ENCODE results near the gene XPNPEP1. TPM values are rescaled to one million over a fixed set of nuclear protein-coding genes. Genes with fewer than 3 reads are reported as not detected.

The XPNPEP1 gene
- total RNA-seq, 2 experiments from 2014 or later = 66.4 to 66.6 TPM

- no peaks in the 10 kb centered on the region for H3K9me3 Mint-ChIP-seq
- POLR2A ChIA-PET = no interaction called here
- no peaks in the 10 kb centered on the region for H3K36me3 Mint-ChIP-seq
- H3K4me1 Mint-ChIP-seq (ENCODE audit: low read depth) = peaks cover 3% of the 10 kb centered on the region
- H3K4me3 Mint-ChIP-seq = no peak overlapping the region
- no peak for DNase-seq
- CTCF ChIA-PET = interaction anchor here (1.4 kb wide), 1 partner anchor 11 kb away, joined by 6 read pairs; no protein-coding TSS in a partner anchor
- no peak overlapping the region for H3K27ac Mint-ChIP-seq
- intact Hi-C loops (cut with micrococcal nuclease) = no loop called here
- H3K27me3 Mint-ChIP-seq = no peaks in the 10 kb centered on the region
These were observed 22.3 kb upstream of the XPNPEP1 start for GRCh38 chr10:109945473-109946177.

- H3K4me1 Mint-ChIP-seq (ENCODE audit: low read depth) = peaks cover 4% of the 10 kb centered on the region
- H3K27ac Mint-ChIP-seq = no peak overlapping the region
- H3K9me3 Mint-ChIP-seq = no peaks in the 10 kb centered on the region
- H3K4me3 Mint-ChIP-seq = no peak overlapping the region
- ChIA-PET CTCF (no interaction called here), POLR2A (no interaction called here)
- no peaks in the 10 kb centered on the region for H3K36me3 Mint-ChIP-seq
- H3K27me3 Mint-ChIP-seq = no peaks in the 10 kb centered on the region
- no peak for DNase-seq
- intact Hi-C loops (cut with micrococcal nuclease) = no loop called here
These were observed 21.3 kb upstream of the XPNPEP1 start for GRCh38 chr10:109944613-109945012.

- peaks cover 32% of the 10 kb centered on the region for H3K4me1 Mint-ChIP-seq (ENCODE audit: low read depth)
- DNase-seq = no peak
- H3K36me3 Mint-ChIP-seq = no peaks in the 10 kb centered on the region
- H3K4me3 Mint-ChIP-seq = no peak overlapping the region
- intact Hi-C loops (cut with micrococcal nuclease) = no loop called here
- no peak overlapping the region for H3K27ac Mint-ChIP-seq
- no peaks in the 10 kb centered on the region for H3K27me3 Mint-ChIP-seq
- POLR2A ChIA-PET = no interaction called here
- no peaks in the 10 kb centered on the region for H3K9me3 Mint-ChIP-seq
- CTCF ChIA-PET = no interaction called here
These were observed 18.0 kb upstream of the XPNPEP1 start for GRCh38 chr10:109941236-109941862.

- Mint-ChIP-seq H3K27me3 (no peaks in the 10 kb centered on the region), H3K9me3 (no peaks in the 10 kb centered on the region), H3K4me3 (no peak overlapping the region), H3K36me3 (no peaks in the 10 kb centered on the region), H3K4me1 (ENCODE audit: low read depth) (peaks cover 36% of the 10 kb centered on the region), H3K27ac (no peak overlapping the region)
- intact Hi-C loops (cut with micrococcal nuclease) = no loop called here
- DNase-seq = no peak
- ChIA-PET POLR2A (no interaction called here), CTCF (interaction anchor here (1.7 kb wide), 1 partner anchor 19 kb away, joined by 4 read pairs; no protein-coding TSS in a partner anchor)
These were observed 17.2 kb upstream of the XPNPEP1 start for GRCh38 chr10:109940553-109940952.

GRCh38 chr10:109940117-109940516 is 16.8 kb upstream of the XPNPEP1 start:
- H3K27ac Mint-ChIP-seq = no peak overlapping the region
- intact Hi-C loops (cut with micrococcal nuclease) = no loop called here
- POLR2A ChIA-PET = interaction anchor here (1.1 kb wide), 1 partner anchor 17 kb away, joined by 3 read pairs; the partner anchor contains the start of gene XPNPEP1

GRCh38 chr10:109939315-109939961 is 16.1 kb upstream of the XPNPEP1 start:
- no peak for DNase-seq
- peaks cover 47% of the 10 kb centered on the region for H3K4me1 Mint-ChIP-seq (ENCODE audit: low read depth)
- intact Hi-C loops (cut with micrococcal nuclease) = loop anchor here (10.0 kb wide), 1 partner anchor 1495 kb away; no protein-coding TSS in a partner anchor
- H3K27me3 Mint-ChIP-seq = no peaks in the 10 kb centered on the region
- H3K36me3 Mint-ChIP-seq = no peaks in the 10 kb centered on the region
- H3K9me3 Mint-ChIP-seq = no peaks in the 10 kb centered on the region
- peak overlapping the region; percentile 36 for H3K27ac Mint-ChIP-seq
- no peak overlapping the region for H3K4me3 Mint-ChIP-seq
- ChIA-PET POLR2A (interaction anchor here (1.1 kb wide), 1 partner anchor 16 kb away, joined by 3 read pairs; the partner anchor contains the start of gene XPNPEP1), CTCF (interaction anchor here (0.7 to 1.7 kb wide), 4 partner anchors 17 to 87 kb away, joined by 3 to 4 read pairs (median 3); no protein-coding TSS in a partner anchor)

More at GRCh38 chr10:109940117-109940516, 16.8 kb upstream of the XPNPEP1 start:
- Mint-ChIP-seq H3K9me3 (no peaks in the 10 kb centered on the region), H3K4me1 (ENCODE audit: low read depth) (peaks cover 40% of the 10 kb centered on the region), H3K27me3 (no peaks in the 10 kb centered on the region), H3K4me3 (no peak overlapping the region), H3K36me3 (no peaks in the 10 kb centered on the region)
- CTCF ChIA-PET = interaction anchor here (0.7 to 1.7 kb wide), 4 partner anchors 17 to 88 kb away, joined by 3 to 4 read pairs (median 3); no protein-coding TSS in a partner anchor
- no peak for DNase-seq

GRCh38 chr10:109937460-109938065 is 14.3 kb upstream of the XPNPEP1 start:
- H3K27ac Mint-ChIP-seq = no peak overlapping the region
- no peaks in the 10 kb centered on the region for H3K27me3 Mint-ChIP-seq
- ChIA-PET CTCF (interaction anchor here (1.6 kb wide), 1 partner anchor 53 kb away, joined by 7 read pairs; no protein-coding TSS in a partner anchor), POLR2A (no interaction called here)
- H3K4me3 Mint-ChIP-seq = no peak overlapping the region
- intact Hi-C loops (cut with micrococcal nuclease) = loop anchor here (10.0 kb wide), 1 partner anchor 1497 kb away; no protein-coding TSS in a partner anchor
- H3K9me3 Mint-ChIP-seq = no peaks in the 10 kb centered on the region
- H3K36me3 Mint-ChIP-seq = no peaks in the 10 kb centered on the region
- peaks cover 63% of the 10 kb centered on the region for H3K4me1 Mint-ChIP-seq (ENCODE audit: low read depth)
- DNase-seq = no peak

GRCh38 chr10:109934958-109935793 is 11.9 kb upstream of the XPNPEP1 start:
- intact Hi-C loops (cut with micrococcal nuclease) = loop anchor here (1.0 to 10.0 kb wide), 3 partner anchors 12 to 1500 kb away; partner anchors contain the start of gene XPNPEP1
- Mint-ChIP-seq H3K9me3 (no peaks in the 10 kb centered on the region), H3K4me1 (ENCODE audit: low read depth) (peaks cover 66% of the 10 kb centered on the region), H3K27me3 (no peaks in the 10 kb centered on the region), H3K36me3 (no peaks in the 10 kb centered on the region), H3K4me3 (peak overlapping the region; percentile 74), H3K27ac (peak overlapping the region; percentile 87)
- peak; percentile 47 for DNase-seq
- ChIA-PET POLR2A (interaction anchor here (0.8 to 0.9 kb wide), 2 partner anchors 10 to 22 kb away, joined by 3 to 4 read pairs; no protein-coding TSS in a partner anchor), CTCF (interaction anchor here (1.0 to 2.6 kb wide), 6 partner anchors 21 to 202 kb away, joined by 3 to 14 read pairs (median 5); no protein-coding TSS in a partner anchor)

- intact Hi-C loops (cut with micrococcal nuclease) = loop anchor here (1.0 to 10.0 kb wide), 3 partner anchors 11 to 1501 kb away; partner anchors contain the start of gene XPNPEP1
- Mint-ChIP-seq H3K36me3 (no peaks in the 10 kb centered on the region), H3K27me3 (no peaks in the 10 kb centered on the region), H3K4me1 (ENCODE audit: low read depth) (peaks cover 59% of the 10 kb centered on the region), H3K9me3 (no peaks in the 10 kb centered on the region), H3K27ac (peak overlapping the region; percentile 87), H3K4me3 (peak overlapping the region; percentile 74)
- POLR2A ChIA-PET = interaction anchor here (1.1 kb wide), 2 partner anchors 11 to 680 kb away, joined by 4 to 5 read pairs; partner anchors contain the start of gene XPNPEP1
- CTCF ChIA-PET = interaction anchor here (0.8 to 2.6 kb wide), 6 partner anchors 23 to 204 kb away, joined by 3 to 14 read pairs (median 5); no protein-coding TSS in a partner anchor
- peak; percentile 41 for DNase-seq
These were observed 10.8 kb upstream of the XPNPEP1 start for GRCh38 chr10:109933984-109934565.

- H3K27me3 Mint-ChIP-seq = no peaks in the 10 kb centered on the region
- no peak overlapping the region for H3K4me3 Mint-ChIP-seq
- no peak overlapping the region for H3K27ac Mint-ChIP-seq
- no peaks in the 10 kb centered on the region for H3K9me3 Mint-ChIP-seq
- H3K36me3 Mint-ChIP-seq = no peaks in the 10 kb centered on the region
- intact Hi-C loops (cut with micrococcal nuclease) = loop anchor here (10.0 kb wide), 1 partner anchor 1502 kb away; no protein-coding TSS in a partner anchor
- H3K4me1 Mint-ChIP-seq (ENCODE audit: low read depth) = peaks cover 50% of the 10 kb centered on the region
- DNase-seq = no peak
- CTCF ChIA-PET = no interaction called here
- POLR2A ChIA-PET = no interaction called here
These were observed 9.7 kb upstream of the XPNPEP1 start for GRCh38 chr10:109932968-109933367.

Data from activated CD4-positive, alpha-beta memory T cell treated with anti-CD3 and anti-CD28 coated beads for 36 hours (primary cell).